Pancreas (tissue), 10 donors: ENCODE results near the gene EHD1. TPM values are rescaled to one million over a fixed set of nuclear protein-coding genes. Genes with fewer than 3 reads are reported as not detected.

Source experiments
- ATAC-seq, 4 donors: fragments of 200-7000 bp; cut with Tn5 transposase; one replicate each; pipeline versions ENCODE4 v1.8.0 to v1.9.1; 2020; ENCODE audit warnings: mild to moderate bottlenecking in 4 of 4, moderate library complexity in 4 of 4
- DNase-seq, 6 donors: peaks; one replicate each; pipeline ENCODE4 v3.0.0-alpha.2; 2020
- FAIRE-seq: peaks from 2 replicates; lab custom pipeline; 2012; peaks lifted over from hg19 to GRCh38; lab: Jason Lieb, UNC
- H3K27ac ChIP-seq, 4 donors: fragments of 200-600 bp; sonication (generic); 1 replicate in 3 of 4; 2 replicates in 1 of 4; pipeline versions ENCODE4 v1.5.0 to v1.8.0; 2020
- H3K27me3 ChIP-seq, 4 donors: fragments of 200-600 bp; one replicate each; pipeline ENCODE4 v1.8.0; 2021
- H3K36me3 ChIP-seq, 3 donors: fragments of 200-600 bp; sonication (generic) in 1 of 3; one replicate each; pipeline versions ENCODE4 v1.5.0 to v1.8.0; 2020 to 2021
- H3K4me1 ChIP-seq, 3 donors: fragments of 200-600 bp; one replicate each; pipeline ENCODE4 v1.8.0; 2021
- H3K4me3 ChIP-seq, 4 donors: fragments of 200-600 bp; sonication (generic) in 2 of 4; one replicate each; pipeline versions ENCODE4 v1.5.0 to v1.8.0; 2020 to 2021
- H3K9me3 ChIP-seq, 4 donors: fragments of 200-600 bp; one replicate each; pipeline ENCODE4 v1.8.0; 2021
- CTCF ChIP-seq, 4 donors: fragments of 200-600 bp; sonication (generic) in 3 of 4; IDR thresholded peaks; one replicate each; pipeline versions ENCODE4 v1.5.0 to v1.8.0; 2021; ENCODE audit warnings: antibody characterized with exemption in 4 of 4
- WGBS, 2 donors: extraction: QIAGEN DNeasy Blood & Tissue Kit; methylation state at CpG; one replicate each; pipeline ENCODE4 v1.1.7; 2013; 5-methylcytosine and 5-hydroxymethylcytosine counted together
- intact Hi-C, 3 donors: fragments of 100-400 bp; cut with DNase I; formaldehyde crosslinking; loops; one replicate each; pipeline versions ENCODE4 v1.11.1 to v1.14.2; 2022
- polyA plus RNA-seq, 2 donors: library from polyadenylated mRNA; stranded (reverse); fragments of 200-250 nt; gene quantifications; one replicate each; pipeline ENCODE4 v1.2.3, GENCODE V29; 2013
- total RNA-seq, 6 donors: library from RNA; stranded (reverse); fragmentation: NEBNext Ultra II Directional in 4 of 6; extraction: Animal tissue kit (Norgen Biotek cat#: 25700) in 4 of 6; gene quantifications; one replicate each; pipeline versions ENCODE4 v1.2.1 to v1.2.4, GENCODE V29; 2021 to 2023
- donor health status: healthy with polysubstance abuse.
- donor health status: DM: no; HTN: no; CAD: no; lungs with moderate emphysema.
- donor health status: DM: no; HTN: no; CAD: no.
- donor health status: control.
- donor health status: control.
- donor health status: Bipolar disorder and iron deficiency.
- donor health status: DM: yes; HTN: yes; CAD: no.
- donor health status: DM: no; HTN: no; CAD: no.
- donor health status: DM: no; HTN: no; CAD: no.
- donor health status: DM: yes; HTN: yes; CAD: no.

The EHD1 gene
- total and polyA plus RNA-seq, 8 donors: 10.1 to 22.1 (median 16.8) TPM

GRCh38 chr11:64871492-64871891 lies 6.9 kb downstream of the EHD1 start:
- no peak for ATAC-seq
- no peak for FAIRE-seq
- H3K4me1 ChIP-seq: peaks cover 4 to 9% (median 8%) of the 10 kb centered on the region in 3 donors
- H3K9me3 ChIP-seq: no peaks in the 10 kb centered on the region
- no peak for TF ChIP-seq CTCF (IDR thresholded peaks at IDR 0.05)
- H3K36me3 ChIP-seq: peaks cover 0 to 9% (median 0%) of the 10 kb centered on the region in 3 donors
- no peak for DNase-seq
- H3K4me3 ChIP-seq: no peak overlapping the region
- H3K27me3 ChIP-seq: no peaks in the 10 kb centered on the region
- peak overlapping the region in 1 of 4 donors; percentile 24 for H3K27ac ChIP-seq
- 69 to 84% methylated on average over 3 of the region's 3 CpGs for WGBS, 2 donors
- intact Hi-C loops: no loop called here

GRCh38 chr11:64870893-64871466 lies 7.4 kb downstream of the EHD1 start:
- FAIRE-seq (no peak), ATAC-seq (peak in 3 of 4 donors; percentile 12 to 60 (median 49)), DNase-seq (peak in 2 of 6 donors; percentile 20 to 54)
- intact Hi-C loops: no loop called here
- H3K9me3 ChIP-seq: no peaks in the 10 kb centered on the region
- H3K27ac ChIP-seq: peak overlapping the region in 2 of 4 donors; percentile 5 to 24
- WGBS, 2 donors: 74 to 78% methylated on average over 20 of the region's 20 CpGs
- no peak overlapping the region for H3K4me3 ChIP-seq
- H3K4me1 ChIP-seq: peaks cover under 1 to 4% (median 3%) of the 10 kb centered on the region in 3 donors
- H3K36me3 ChIP-seq: peaks cover 0 to 9% (median 0%) of the 10 kb centered on the region in 3 donors
- H3K27me3 ChIP-seq: no peaks in the 10 kb centered on the region
- TF ChIP-seq CTCF (IDR thresholded peaks at IDR 0.05): no peak

- H3K4me3 ChIP-seq: no peak overlapping the region
- intact Hi-C loops: no loop called here
- H3K36me3 ChIP-seq: peaks cover 0 to 9% (median 0%) of the 10 kb centered on the region in 3 donors
- no peak for TF ChIP-seq CTCF (IDR thresholded peaks at IDR 0.05)
- H3K4me1 ChIP-seq: no peaks in the 10 kb centered on the region
- H3K27me3 ChIP-seq: no peaks in the 10 kb centered on the region
- DNase-seq (peak in 1 of 6 donors; percentile 58), FAIRE-seq (no peak), ATAC-seq (peak in 3 of 4 donors; percentile 33 to 55 (median 50))
- WGBS, 2 donors: 70 to 73% methylated on average over 19 of the region's 19 CpGs
- no peaks in the 10 kb centered on the region for H3K9me3 ChIP-seq
- peak overlapping the region in 2 of 4 donors; percentile 5 to 28 for H3K27ac ChIP-seq
These were observed 8.1 kb downstream of the EHD1 start for GRCh38 chr11:64870176-64870892.

- intact Hi-C loops: no loop called here
- H3K27me3 ChIP-seq: no peaks in the 10 kb centered on the region
These were observed 8.7 kb downstream of the EHD1 start for GRCh38 chr11:64869571-64870175.

More at GRCh38 chr11:64869571-64870175, 8.7 kb downstream of the EHD1 start:
- peaks cover 0 to 3% (median 0%) of the 10 kb centered on the region in 3 donors for H3K4me1 ChIP-seq
- TF ChIP-seq CTCF (IDR thresholded peaks at IDR 0.05): no peak
- H3K27ac ChIP-seq: peak overlapping the region in 1 of 4 donors; percentile 28
- ATAC-seq: no peak
- no peaks in the 10 kb centered on the region for H3K9me3 ChIP-seq
- peaks cover 0 to 9% (median 0%) of the 10 kb centered on the region in 3 donors for H3K36me3 ChIP-seq
- DNase-seq: peak in 1 of 6 donors; percentile 52
- FAIRE-seq: no peak
- no peak overlapping the region for H3K4me3 ChIP-seq
- 82 to 83% methylated on average over 9 of the region's 9 CpGs for WGBS, 2 donors
